Ectodermal cell (in vitro differentiated cells): ENCODE measurements around the gene INVS.

Experiments used
- H3K27ac ChIP-seq: 2 replicates; pipeline ENCODE4 v1.7.0; 2013; ENCODE audit warnings: mild to moderate bottlenecking, low read depth, low read length; ENCODE audit not compliant: insufficient read depth, poor library complexity, severe bottlenecking
- H3K27me3 ChIP-seq: 2 replicates; pipeline ENCODE4 v1.7.0; 2013; ENCODE audit warnings: mild to moderate bottlenecking, low read length; ENCODE audit not compliant: insufficient read depth, control insufficient read depth, poor library complexity, severe bottlenecking
- H3K36me3 ChIP-seq: one replicate; pipeline ENCODE4 v1.7.0; 2013; ENCODE audit warnings: low read length; ENCODE audit not compliant: control insufficient read depth, insufficient read depth
- H3K4me1 ChIP-seq: one replicate; pipeline ENCODE4 v1.7.0; 2013; ENCODE audit warnings: low read length; ENCODE audit not compliant: control insufficient read depth, insufficient read depth
- H3K4me3 ChIP-seq: 2 replicates; pipeline ENCODE4 v1.7.0; 2013; ENCODE audit warnings: low read depth, low read length, control low read depth; ENCODE audit not compliant: insufficient read depth
- H3K9me3 ChIP-seq: 2 replicates; pipeline ENCODE4 v1.7.0; 2013; ENCODE audit warnings: mild to moderate bottlenecking, low read length, moderate library complexity; ENCODE audit not compliant: control insufficient read depth
- WGBS, 2 experiments: methylation state at CpG; one replicate each; pipeline ENCODE4 v1.1.7; 2013; ENCODE audit warnings: missing lambda C conversion rate in 2 of 2; 5-methylcytosine and 5-hydroxymethylcytosine counted together

Gene INVS

DNA sequence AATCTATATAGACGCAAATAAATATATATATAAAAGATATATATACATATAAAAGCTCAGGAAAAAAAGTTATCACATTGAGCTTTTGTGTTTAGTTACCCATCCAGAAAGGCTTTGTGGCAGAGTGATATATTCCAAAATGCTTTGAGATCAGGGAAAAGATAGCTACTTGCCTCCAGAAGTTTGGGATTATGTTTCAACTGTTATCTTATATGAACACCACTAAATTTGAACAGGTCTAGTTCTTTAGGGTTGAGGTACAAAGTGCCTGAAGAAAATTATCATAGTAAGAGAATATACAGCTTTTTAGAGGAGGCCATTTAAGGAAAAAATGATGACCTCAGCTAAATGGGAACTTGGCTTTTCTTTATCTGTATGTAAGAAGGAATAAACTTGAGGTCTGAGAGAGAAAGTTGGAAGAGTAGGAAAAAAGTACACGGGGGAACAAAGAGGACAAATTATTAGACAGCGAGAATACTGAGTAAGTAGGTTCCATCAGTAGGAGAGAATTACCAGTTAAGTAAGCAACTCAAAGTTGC, 2.6 kb upstream of the INVS start:
- no peaks in the 10 kb centered on the region for H3K27me3 ChIP-seq
- H3K27ac ChIP-seq = no peak overlapping the region
- no peak overlapping the region for H3K4me3 ChIP-seq
- no peaks in the 10 kb centered on the region for H3K9me3 ChIP-seq
- H3K4me1 ChIP-seq = no peaks in the 10 kb centered on the region
- 98% methylated on average over 2 of the region's 3 CpGs for WGBS, 2 experiments
- H3K36me3 ChIP-seq = no peaks in the 10 kb centered on the region

DNA sequence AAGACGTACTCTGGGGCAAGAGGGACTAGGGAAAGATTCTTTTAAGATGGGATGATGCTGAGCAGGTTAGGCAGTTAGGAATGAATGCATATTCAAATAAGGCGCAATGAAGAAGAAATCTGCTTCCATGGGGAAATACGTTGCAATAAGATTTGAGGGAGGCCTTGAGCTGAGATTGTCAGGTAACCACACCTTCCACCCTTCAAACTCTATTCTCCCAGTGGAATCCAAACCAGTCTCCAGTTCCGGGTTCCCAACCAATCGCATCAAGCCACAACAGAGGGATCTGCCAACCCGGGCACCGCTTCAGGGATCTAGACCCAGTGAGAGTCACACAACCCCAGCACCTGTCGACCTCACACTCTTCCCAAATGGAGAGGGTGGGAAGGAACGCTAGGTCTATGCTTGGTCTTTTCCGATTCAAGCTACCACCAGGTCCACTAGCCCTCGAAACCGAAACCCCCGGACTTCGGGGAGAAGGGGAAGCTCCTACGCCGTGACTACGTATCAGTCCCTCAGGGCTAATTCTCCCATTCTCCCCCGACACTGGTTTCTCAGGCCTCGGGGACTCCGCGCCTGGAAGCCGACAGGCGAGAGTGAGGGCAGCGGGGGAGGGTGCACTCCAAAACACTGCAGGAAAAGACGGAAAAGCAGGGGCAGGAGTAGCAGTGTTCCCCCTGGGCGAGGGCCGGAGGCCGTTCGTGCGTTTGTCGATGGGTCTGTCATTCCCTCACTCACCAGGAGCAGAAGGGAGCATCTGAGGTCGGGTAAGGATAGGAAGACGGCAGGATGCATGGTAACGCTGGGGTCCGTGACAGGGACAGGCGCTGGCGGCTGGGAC, 777 bp upstream of the INVS start:
- Histone ChIP-seq H3K36me3 (no peaks in the 10 kb centered on the region), H3K27ac (peak overlapping the region; percentile 69), H3K27me3 (no peaks in the 10 kb centered on the region), H3K9me3 (no peaks in the 10 kb centered on the region), H3K4me1 (no peaks in the 10 kb centered on the region), H3K4me3 (peak overlapping the region; percentile 93)
- 3 to 4% methylated on average over 37 of the region's 37 CpGs for WGBS, 2 experiments

DNA sequence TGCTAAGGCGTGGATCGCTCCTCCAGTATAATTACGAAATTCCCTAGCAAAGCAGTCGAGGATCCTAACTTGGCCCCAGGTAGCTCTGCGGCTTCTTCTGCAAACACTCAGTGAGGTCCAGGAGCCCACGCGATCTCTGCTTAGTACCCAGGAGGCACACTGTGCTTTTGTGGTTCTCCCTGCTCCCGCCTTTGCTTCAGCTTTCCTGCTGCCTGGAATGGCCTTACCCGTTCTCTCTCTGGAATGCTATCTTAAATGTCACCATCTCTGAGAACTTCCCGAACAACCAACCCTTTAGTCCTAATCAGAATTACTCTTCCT, 639 bp downstream of the INVS start:
- Histone ChIP-seq H3K4me1 (no peaks in the 10 kb centered on the region), H3K27ac (no peak overlapping the region), H3K36me3 (no peaks in the 10 kb centered on the region), H3K4me3 (peak overlapping the region; percentile 93), H3K9me3 (no peaks in the 10 kb centered on the region), H3K27me3 (no peaks in the 10 kb centered on the region)
- WGBS, 2 experiments = 21 to 25% methylated on average over 10 of the region's 10 CpGs

DNA sequence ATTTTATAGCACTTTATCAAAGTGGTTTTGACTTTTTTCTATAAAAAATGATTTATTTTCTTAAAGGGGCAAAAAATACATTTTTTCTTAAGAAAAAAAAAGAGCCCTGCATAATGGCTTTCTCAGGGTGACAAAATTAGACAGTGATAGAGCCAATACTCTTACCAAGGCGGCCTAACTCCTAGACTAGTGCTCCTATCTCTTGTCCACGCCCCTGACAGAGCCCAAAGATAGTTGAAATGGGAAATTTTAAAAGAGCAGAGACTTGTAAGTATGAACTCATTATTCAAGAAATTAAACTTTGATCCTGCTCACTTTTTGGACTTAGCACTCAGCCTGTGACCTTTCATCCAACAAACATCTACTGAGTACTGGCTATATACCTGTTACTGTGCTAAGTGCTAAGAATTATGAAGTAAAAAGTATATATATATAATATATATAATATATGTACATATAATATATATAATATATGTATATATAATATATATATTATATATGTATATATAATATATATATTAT, 1.2 kb downstream of the INVS start:
- no peaks in the 10 kb centered on the region for H3K4me1 ChIP-seq
- no peak overlapping the region for H3K27ac ChIP-seq
- H3K9me3 ChIP-seq = no peaks in the 10 kb centered on the region
- H3K36me3 ChIP-seq = no peaks in the 10 kb centered on the region
- no peaks in the 10 kb centered on the region for H3K27me3 ChIP-seq
- WGBS, 2 experiments = 93 to 100% methylated on average over 1 to 2 of the region's 2 CpGs
- H3K4me3 ChIP-seq = peak overlapping the region; percentile 93

DNA sequence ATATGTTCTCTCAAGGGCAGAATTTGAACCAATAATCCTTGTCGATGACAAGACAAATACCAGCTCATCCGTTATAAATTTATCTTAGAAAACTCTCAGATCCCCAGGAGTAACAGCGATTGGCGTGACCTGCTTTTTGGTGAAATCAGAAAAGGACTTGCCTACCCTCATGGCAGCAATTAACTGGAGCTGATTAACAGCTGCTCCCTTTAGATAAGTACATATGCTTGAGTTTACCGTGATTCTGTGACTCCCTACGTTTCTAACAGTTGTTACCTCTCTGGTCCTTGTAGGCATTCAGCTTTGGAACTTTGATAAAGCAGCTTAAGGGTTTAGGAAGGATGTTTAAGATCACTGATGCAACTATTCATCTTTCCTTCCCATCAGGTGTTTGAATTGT, 2.6 kb downstream of the INVS start:
- H3K27ac ChIP-seq = no peak overlapping the region
- no peaks in the 10 kb centered on the region for H3K9me3 ChIP-seq
- H3K4me1 ChIP-seq = no peaks in the 10 kb centered on the region
- H3K27me3 ChIP-seq = no peaks in the 10 kb centered on the region
- WGBS, 2 experiments = 90 to 96% methylated on average over 6 of the region's 6 CpGs
- H3K36me3 ChIP-seq = peaks cover 6% of the 10 kb centered on the region
- no peak overlapping the region for H3K4me3 ChIP-seq

DNA sequence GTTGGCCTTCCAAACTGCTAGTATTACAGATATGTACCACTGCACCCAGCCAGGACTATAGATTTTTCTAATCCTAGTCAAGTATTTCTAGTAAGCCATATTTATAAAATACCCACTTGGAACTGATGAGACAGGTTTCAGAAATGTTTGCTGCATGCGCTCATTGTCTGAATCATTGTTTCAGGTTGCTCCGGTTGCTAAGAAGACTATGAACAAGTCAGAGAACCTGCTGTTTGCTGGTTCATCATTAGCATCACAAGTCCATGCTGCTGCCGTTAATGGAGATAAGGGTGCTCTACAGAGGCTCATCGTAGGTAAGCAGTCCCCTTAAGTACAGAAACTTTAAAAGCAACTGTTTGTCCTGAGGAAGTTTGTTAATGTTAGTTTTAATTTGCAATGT, 5.3 kb downstream of the INVS start:
- WGBS, 2 experiments = 89 to 95% methylated on average over 3 to 4 of the region's 4 CpGs
- Histone ChIP-seq H3K9me3 (no peaks in the 10 kb centered on the region), H3K27ac (no peak overlapping the region), H3K27me3 (no peaks in the 10 kb centered on the region), H3K4me3 (no peak overlapping the region), H3K4me1 (no peaks in the 10 kb centered on the region), H3K36me3 (peaks cover 9% of the 10 kb centered on the region)

DNA sequence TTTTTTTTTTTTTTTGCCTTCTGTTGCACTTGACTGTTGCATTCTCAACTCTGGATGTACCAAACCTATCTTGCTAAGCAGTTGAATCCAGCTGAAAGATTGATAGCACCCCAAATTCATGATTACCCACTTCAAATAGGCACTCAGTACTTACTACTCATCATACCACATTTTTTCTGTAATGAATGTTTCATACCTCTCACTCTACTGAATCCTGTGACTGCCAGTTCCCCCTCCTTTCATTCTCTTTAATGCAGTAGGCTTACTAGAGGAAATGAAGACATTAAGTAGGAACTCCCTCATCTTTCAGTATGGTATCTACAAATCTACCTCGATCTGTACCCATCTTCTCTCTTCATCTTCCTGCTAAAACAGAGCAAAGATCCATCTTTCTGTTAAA, 6.8 kb downstream of the INVS start:
- Histone ChIP-seq H3K27me3 (no peaks in the 10 kb centered on the region), H3K27ac (no peak overlapping the region), H3K9me3 (no peaks in the 10 kb centered on the region), H3K4me3 (no peak overlapping the region), H3K36me3 (peaks cover 9% of the 10 kb centered on the region), H3K4me1 (no peaks in the 10 kb centered on the region)
- WGBS, 2 experiments = 0% methylated on average over 1 of the region's 1 CpG

DNA sequence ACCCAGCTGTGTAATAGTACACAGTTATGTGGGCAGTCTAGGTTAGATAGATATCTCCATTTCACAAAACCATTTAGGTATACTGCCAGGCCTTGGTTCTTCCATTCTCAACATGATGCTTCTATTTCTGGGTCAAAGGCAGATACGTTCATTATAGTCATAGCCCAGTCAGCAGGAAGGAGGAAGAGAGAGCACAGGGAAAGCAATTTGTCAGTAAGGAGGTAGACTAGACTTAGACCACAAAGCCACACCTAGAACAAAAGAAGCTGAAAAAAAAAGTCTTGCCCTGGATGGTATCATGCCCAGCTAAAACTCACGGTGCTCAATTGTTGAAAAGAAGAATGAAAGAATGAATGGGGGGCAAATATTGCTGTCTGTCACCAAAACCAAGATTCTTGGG, 7.6 kb downstream of the INVS start:
- Histone ChIP-seq H3K4me3 (no peak overlapping the region), H3K4me1 (no peaks in the 10 kb centered on the region), H3K27me3 (no peaks in the 10 kb centered on the region), H3K9me3 (no peaks in the 10 kb centered on the region), H3K27ac (no peak overlapping the region), H3K36me3 (peaks cover 9% of the 10 kb centered on the region)
- WGBS, 2 experiments = 89 to 92% methylated on average over 1 to 2 of the region's 2 CpGs

DNA sequence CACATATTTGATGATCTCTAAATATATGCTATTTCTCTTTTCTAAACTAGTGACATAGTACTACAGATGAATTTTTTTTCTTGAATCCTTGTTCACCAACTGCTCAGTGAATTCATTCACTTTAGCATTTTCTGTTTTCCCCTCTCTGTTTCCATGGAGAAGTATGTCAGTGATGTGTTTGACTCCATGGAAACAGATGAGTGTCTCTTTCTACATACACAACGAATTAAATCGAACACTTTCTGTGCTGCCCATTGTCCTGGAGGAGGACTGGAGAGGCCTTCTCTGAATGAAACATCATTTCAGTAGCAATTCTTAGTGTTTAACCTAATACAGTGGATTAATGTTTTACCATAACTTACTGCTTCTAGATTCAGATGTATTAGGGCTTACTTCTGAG, 9.5 kb downstream of the INVS start:
- Histone ChIP-seq H3K4me3 (no peak overlapping the region), H3K27ac (peak overlapping the region; percentile 48), H3K36me3 (peaks cover 9% of the 10 kb centered on the region), H3K27me3 (no peaks in the 10 kb centered on the region), H3K4me1 (no peaks in the 10 kb centered on the region), H3K9me3 (no peaks in the 10 kb centered on the region)
- 100% methylated on average over 1 to 2 of the region's 2 CpGs for WGBS, 2 experiments

DNA sequence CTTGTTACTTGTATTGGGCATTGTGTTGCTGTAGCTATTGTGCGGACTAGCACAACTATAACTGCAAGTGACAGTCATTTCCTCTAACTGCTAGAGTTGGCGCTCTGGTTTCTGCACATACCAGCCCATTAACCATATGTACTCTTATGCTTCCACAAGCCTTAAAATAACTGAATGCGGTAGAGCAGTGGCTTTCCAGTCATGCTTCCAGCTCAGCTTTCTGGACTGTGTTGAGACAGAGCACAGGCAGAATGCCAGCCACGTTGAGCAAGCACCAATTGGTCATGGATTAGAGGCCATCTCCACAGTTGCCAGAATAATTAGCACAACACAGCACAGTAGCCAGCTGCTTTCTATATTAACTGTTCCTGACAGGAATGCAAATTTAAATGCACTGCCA, 12.2 kb downstream of the INVS start:
- no peaks in the 10 kb centered on the region for H3K9me3 ChIP-seq
- 85 to 93% methylated on average over 4 of the region's 4 CpGs for WGBS, 2 experiments
- peaks cover 6% of the 10 kb centered on the region for H3K36me3 ChIP-seq
- no peak overlapping the region for H3K4me3 ChIP-seq
- H3K4me1 ChIP-seq = no peaks in the 10 kb centered on the region
- no peaks in the 10 kb centered on the region for H3K27me3 ChIP-seq
- H3K27ac ChIP-seq = peak overlapping the region; percentile 26
